Esophagus squamous epithelium (tissue), 4 donors: ENCODE data around the gene AREL1.

Experiments used
- CTCF ChIP-seq, 6 experiments: fragments of 450-650 bp in 4 of 6; fragments of 200-600 bp in 2 of 6; sonication (generic) in 2 of 6; IDR thresholded peaks; one replicate each; pipeline ENCODE4 v1.5.1; 2016 to 2019; ENCODE audit warnings: antibody characterized with exemption in 6 of 6, mild to moderate bottlenecking in 4 of 6, moderate library complexity in 4 of 6
- POLR2A ChIP-seq, 4 donors: fragments of 450-650 bp; IDR thresholded peaks; one replicate each; pipeline ENCODE4 v1.6.1; 2017; ENCODE audit warnings: antibody characterized with exemption in 4 of 4, mild to moderate bottlenecking in 4 of 4, moderate library complexity in 3 of 4

DNA sequence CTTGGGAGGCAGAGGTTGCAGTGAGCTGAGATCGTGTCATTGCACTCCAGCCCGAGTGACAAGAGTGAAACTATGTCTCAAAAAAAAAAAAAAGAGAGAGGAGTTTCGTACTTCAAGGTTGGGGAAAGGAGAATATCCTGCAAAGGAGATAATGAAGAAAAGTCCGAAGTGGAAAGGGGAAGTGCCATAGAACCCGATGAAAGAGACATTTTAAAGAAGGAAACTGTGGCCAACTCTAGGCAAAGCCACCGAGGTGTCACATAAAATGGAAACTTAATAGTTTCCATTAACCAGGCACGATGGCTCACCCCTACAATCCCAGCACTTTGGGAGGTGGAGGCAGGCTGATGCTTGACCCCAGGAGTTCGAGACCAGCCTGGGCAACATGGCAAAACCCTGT is 85.8 kb downstream of the AREL1 start:
- TF ChIP-seq CTCF (IDR thresholded peaks at IDR 0.05) (no peak), POLR2A (IDR thresholded peaks at IDR 0.05) (no peak)
